Stimulated activated CD4-positive, alpha-beta T cell treated with anti-CD3 and anti-CD28 coated beads, Interleukin-4, amount 100 ng/mL, for 1 hour (primary cell): ENCODE measurements around the gene ZNF322.

Experiments
- DNase-seq: peaks from one replicate; pipeline ENCODE4 v3.0.0-alpha.2; 2020

The ZNF322 gene

GRCh38 chr6:26613201-26613600, 46.3 kb downstream of the ZNF322 start:
- DNase-seq, result no peak

GRCh38 chr6:26611599-26611998, 47.9 kb downstream of the ZNF322 start:
- no peak for DNase-seq

GRCh38 chr6:26609463-26609862, 50.1 kb downstream of the ZNF322 start:
- DNase-seq, result no peak

- DNase-seq, result peak; percentile 36
These were observed 51.9 kb downstream of the ZNF322 start for GRCh38 chr6:26607434-26608230.

- DNase-seq, result no peak
These were observed 54.7 kb downstream of the ZNF322 start for GRCh38 chr6:26604797-26605196.

- DNase-seq, result no peak
These were observed 55.5 kb downstream of the ZNF322 start for GRCh38 chr6:26604026-26604425.

GRCh38 chr6:26602262-26602661, 57.3 kb downstream of the ZNF322 start:
- no peak for DNase-seq

- DNase-seq, result no peak
These were observed 58.8 kb downstream of the ZNF322 start for GRCh38 chr6:26600759-26601158.

- no peak for DNase-seq
These were observed 60.0 kb downstream of the ZNF322 start for GRCh38 chr6:26599591-26599990.

- DNase-seq, result no peak
These were observed 60.4 kb downstream of the ZNF322 start for GRCh38 chr6:26599134-26599533.

- DNase-seq, result no peak
These were observed 61.3 kb downstream of the ZNF322 start for GRCh38 chr6:26598267-26598666.

GRCh38 chr6:26597821-26598220, 61.7 kb downstream of the ZNF322 start:
- DNase-seq, result no peak

- no peak for DNase-seq
These were observed 62.2 kb downstream of the ZNF322 start for GRCh38 chr6:26597389-26597766.

GRCh38 chr6:26596579-26597388, 62.8 kb downstream of the ZNF322 start, which contains the start of gene ABT1:
Gene ABT1, plus strand, starts transcription at chr6:26596953. Its CDS starts 30 bp downstream, at chr6:26596983.
- DNase-seq, result peak; percentile 97

GRCh38 chr6:26595669-26596269, 63.8 kb downstream of the ZNF322 start:
- peak; percentile 90 for DNase-seq

- DNase-seq, result peak; percentile 40
These were observed 64.6 kb downstream of the ZNF322 start for GRCh38 chr6:26594730-26595632.

GRCh38 chr6:26594131-26594498, 65.4 kb downstream of the ZNF322 start:
- DNase-seq, result no peak

- DNase-seq, result no peak
These were observed 66.0 kb downstream of the ZNF322 start for GRCh38 chr6:26593278-26594130.

GRCh38 chr6:26592649-26593048, 66.9 kb downstream of the ZNF322 start:
- no peak for DNase-seq

- no peak for DNase-seq
These were observed 70.6 kb downstream of the ZNF322 start for GRCh38 chr6:26588965-26589364.
